Measurements from ENCODE around the gene CD99L2. TPM values are rescaled to one million over a fixed set of nuclear protein-coding genes. Genes with fewer than 3 reads are reported as not detected.

Gene CD99L2
- total RNA-seq, 1 donor from 2014 or later: 47.5 TPM

DNA sequence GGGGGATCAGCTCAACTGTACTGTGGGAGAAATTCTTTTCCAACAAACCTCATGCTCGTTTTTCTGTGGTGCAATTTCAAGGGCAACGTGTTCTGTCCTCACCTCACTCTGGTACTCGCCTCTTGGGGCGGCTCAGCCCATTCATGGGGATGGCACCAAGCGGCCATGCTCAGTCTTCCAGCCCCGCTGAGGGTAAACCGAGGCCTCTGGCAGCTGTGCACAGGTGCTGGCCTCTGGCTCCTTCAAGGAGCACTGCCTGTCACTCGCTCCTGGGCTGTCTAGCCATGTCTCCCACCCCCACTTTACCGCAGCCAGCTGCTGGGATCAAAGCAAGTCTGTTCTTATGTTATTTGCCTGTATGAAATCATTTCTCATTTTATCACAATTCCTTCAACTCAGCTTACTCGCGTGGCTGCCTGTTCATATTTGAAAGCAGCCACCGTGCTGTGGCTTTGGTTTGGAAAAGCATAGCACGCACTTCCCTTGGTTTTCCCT lies 135.1 kb downstream of the CD99L2 start:
- DNase-seq (ENCODE audit: low read depth): no peak

DNA sequence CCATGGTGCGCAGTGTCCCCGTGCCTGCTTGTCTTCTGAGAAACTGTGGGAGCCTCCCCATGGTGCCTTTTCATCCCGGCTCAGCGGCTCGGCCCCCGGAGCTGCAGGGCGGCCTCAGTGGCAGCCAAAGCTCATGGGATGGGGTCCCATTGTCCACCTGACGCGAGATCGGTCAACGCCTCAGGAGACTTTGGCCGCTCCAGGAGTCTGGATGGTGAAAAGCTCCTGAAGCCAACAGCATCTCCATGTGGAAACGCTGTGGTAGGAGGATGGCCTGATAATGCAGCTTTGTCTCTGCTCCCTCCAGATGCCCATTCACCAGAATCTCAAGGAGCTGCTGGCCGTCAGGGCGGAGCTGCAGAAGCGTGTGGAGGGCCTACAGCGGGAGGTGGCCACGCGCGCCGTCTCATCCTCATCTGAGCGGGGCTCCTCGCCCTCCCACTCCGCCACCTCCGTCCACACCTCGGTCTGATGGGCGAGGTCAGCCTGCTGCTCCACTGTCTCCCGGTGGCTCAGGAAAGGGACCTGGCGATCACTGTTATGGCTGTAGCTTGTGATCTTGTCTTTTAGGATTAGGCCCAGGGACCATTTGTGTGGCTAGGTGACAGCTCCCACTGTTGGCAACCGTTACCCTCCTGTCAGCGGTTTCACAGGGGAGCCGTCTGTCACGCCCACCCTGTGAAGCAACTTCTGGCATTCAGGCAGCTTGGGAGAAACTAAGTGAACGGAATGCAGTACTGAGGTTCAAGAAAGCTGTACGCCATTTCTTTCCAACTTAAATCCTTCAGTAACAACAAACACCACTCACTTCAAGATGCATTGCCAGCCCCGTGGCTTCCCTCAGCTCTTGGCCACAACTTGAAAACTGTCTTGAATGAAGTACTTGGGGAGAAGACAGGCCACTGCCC lies 136.0 kb downstream of the CD99L2 start:
- DNase-seq (ENCODE audit: low read depth): no peak

DNA sequence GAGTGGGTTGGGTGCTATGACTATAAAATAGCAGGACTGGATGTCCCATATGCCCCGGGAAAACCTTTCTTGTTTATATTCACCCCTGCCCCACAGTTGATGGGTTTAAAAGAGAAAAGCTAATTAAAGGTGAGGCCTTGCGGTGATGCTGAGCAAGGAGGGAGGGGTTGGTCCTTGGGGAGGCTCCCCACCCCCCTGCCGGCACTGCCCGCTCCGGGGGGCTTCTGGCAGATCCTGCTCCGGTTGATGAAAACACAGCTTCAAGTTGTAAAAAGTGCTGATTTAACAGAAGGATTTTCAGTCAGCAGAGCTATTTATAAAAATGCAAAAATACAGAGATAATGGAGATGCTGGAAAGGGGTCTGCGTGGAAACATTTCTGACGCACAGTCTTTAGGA lies 136.7 kb downstream of the CD99L2 start:
- DNase-seq (ENCODE audit: low read depth): no peak

DNA sequence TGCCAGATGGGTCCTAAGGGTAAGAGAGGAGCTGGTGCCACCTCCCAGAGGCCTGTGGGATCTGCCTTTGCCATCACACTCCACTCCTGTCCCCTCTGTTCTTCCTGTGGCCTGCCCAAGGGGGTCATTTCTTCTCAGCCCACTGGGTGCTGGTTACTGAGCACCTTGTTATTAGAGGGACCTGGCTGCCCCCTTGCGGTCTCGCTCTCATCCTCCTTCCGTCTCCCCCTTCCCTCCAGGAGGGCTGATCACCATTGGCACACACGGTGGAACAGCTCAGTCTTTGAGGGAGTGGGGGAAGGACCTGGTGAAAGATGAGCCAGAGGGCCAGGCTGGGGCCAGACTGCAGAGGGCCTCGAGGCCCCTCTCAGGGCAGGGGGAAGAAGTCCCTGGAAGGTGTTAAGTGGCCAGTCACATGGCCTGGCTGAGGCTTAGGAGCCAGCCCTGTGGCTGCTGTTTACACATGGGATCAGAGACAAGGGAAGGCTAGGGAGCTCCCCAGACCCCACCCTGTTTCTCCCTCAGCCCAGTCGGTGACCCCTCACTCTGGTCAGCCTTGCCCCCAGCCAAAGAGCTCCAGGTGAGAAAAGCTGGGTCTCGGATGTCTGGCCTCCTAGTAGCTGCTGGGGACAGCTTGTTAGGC lies 137.2 kb downstream of the CD99L2 start:
- DNase-seq (ENCODE audit: low read depth): no peak

DNA sequence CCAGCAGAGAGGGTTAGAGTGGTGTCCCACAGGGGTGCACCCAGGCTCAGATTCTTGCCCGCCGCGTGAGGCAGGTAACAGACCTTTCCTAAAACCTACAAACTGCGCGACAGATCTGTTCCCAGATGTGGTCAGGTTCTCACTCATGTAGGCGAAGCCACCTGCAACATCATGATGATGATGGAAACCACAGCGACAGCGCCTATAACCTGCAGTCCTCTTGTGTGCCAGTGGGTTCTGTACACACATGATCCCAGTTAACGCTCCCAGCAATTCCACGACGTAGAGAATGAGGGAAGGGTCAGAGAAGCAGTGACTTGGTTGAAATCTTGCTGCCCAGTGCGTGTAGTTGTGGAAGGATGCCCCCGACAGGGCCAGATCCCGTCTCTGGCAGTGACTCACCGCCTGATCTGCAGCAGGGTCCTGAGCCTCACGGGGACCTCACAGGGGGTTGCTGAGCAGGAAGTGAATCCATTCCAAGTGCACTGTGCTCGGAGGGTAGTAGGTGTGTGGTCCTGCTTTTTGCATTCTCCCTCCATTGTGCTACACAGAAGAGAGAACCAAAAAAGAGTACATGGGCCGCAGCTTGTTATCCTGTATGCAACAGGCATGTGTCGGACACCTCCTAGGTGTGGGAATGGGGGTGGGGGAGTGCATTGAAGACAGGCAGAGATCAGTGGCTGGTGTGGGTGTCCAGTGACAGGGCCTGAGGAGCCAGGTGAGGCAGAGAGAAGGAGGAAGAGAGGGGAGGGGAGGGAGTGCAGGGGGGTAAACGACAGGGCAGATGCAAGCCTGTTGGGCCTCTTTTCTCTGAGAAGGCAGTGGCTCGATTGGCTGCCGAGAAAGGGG lies 138.7 kb downstream of the CD99L2 start:
- no peak for DNase-seq (ENCODE audit: low read depth)

DNA sequence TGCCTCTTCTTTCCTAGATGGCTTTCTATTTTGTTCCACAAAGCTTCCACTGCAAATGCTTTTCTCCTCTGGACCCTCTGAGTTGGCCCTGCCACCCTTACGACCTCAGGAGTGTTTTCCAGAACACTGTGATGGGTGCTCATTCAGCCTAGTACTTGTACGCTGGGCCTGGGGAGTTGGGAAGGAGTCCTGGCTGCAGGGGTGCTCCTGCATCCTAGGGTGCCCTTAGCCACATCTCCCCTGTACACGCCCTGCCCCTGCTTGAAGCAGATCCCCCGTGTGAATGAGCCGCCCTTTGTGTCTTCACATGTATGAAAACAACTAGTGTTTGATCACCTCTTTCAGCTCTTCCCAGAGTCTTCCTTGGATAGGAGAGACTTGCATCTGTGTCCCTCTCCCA lies 141.1 kb downstream of the CD99L2 start:
- no peak for DNase-seq (ENCODE audit: low read depth)

DNA sequence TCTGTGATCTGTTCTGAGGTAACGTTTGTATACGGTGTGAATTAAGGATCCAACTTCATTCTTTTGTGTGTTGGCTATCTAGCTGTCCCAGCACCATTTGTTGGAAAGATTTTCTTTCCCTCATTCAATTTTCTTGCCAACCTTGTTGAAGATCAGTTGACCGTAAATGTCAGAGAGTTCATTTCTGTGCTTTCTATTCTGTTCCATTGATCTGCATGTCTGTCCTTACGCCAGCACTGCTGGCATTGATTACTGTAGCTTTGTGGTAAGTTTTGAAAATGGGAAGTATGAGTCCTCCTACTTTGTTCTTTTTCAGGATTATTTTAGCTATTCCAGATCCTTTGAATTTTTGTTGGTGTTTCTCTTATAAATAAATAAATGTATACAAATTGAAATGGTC lies 144.5 kb downstream of the CD99L2 start:
- DNase-seq (ENCODE audit: low read depth): no peak

DNA sequence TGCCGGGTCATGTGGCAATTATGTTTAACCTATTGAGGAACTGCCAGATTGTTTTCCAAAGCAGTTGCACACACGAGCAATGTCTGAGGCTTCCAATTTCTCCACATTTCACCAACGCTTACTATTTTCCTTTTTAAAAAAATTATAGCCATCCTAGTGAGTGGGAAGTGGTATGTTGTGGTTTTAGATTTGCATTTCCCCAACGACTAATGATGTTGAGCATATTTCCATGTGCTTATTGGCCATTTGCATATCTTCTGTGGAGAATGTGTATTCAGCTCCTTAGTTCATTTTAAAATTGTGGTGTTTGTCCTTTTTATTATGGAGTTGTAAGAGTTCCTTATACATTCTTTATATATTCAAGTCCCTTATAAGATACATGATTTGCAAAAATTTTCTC lies 145.1 kb downstream of the CD99L2 start:
- DNase-seq (ENCODE audit: low read depth): no peak

DNA sequence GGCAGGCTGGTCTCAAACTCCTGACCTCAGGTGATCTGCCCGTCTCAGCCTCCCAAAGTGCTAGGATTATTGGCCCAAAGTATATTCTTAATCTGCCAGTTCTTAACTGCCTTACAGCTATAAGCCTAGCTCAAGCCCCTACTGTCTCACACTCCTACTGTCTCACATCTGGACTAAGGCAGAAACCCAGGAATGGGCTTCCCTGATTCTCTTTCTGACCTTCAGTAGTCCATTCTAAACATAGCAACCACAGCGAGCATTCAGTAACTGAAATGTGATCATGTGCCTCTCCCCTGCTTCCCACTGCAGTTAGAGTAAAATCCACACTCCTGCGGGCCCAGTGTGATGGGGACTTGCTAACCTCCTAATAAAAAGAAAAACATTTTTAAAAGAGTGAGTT lies 146.3 kb downstream of the CD99L2 start:
- no peak for DNase-seq (ENCODE audit: low read depth)

DNA sequence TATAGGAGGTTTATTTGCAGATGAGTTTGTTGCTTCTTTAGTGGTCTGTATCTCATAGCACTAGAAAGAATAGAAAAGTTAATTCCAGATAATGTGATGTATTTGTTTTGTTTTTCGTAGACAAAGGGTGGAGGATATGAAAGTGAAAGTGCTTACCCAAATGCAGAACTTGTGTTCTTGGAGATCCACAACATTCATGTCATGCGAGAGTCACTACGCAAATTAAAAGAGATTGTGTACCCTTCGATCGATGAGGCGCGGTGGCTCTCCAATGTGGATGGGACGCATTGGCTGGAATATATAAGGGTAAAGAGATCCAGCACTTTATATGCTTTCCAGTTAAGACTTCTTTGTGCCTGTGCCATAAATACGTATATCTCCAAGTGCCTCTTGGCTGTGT lies 162.0 kb downstream of the CD99L2 start:
- DNase-seq (ENCODE audit: low read depth): no peak

DNA sequence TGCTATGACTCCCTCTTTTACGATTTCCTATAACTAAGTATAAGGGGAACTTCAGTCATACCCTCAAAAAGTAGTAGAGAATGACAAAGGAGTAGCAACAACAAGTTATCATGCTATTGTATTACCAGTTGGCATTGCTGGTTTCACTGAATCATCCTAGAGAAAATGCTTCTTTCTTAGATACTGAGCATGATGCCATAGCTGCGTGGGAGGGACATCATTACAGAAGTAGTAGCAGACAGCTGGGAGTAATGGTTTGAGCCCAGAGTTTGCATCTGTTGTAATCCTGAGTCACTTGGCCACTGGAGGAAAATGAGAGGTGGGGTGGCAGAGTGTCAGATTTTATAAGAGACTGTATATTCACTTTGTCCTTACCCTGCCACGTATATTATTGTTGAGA lies 166.7 kb downstream of the CD99L2 start:
- peak; percentile 74 for DNase-seq (ENCODE audit: low read depth)

DNA sequence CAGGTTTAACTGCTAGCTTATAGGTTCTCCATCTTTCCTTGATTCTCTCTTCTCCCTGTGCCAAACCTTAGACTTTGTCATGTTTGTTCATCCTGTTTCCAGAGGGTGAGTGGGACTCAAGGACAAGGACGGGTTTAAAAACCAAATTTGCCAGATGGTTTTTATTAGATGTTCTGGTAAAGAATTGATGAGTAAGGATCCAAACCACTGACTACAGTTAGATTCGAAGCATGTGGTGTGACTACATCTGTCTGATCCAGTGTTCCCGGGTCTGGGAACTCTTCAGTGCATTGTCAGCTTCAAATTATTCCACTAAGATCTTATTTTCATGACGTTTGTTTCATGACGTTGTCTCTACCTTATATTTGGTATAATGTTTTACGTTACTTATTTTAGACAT lies 167.7 kb downstream of the CD99L2 start:
- DNase-seq (ENCODE audit: low read depth): no peak

DNA sequence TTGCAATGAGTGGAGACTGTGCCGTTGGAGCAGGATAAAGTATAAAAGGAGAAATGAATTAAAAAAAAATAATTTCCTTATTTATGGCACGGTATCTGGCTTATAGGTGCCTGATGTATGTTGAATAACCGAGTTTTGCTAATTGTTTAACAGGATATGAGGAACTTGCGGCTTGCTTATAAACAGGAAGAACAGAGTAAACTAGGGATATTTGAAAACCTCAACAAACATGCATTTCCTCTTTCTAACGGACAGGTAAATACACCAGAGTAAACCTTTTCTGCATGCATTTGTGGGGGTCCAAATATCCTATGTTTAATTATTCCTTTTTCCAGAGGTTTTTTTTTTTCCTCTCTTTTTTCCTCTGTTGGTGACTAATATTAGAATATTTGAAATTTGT lies 168.5 kb downstream of the CD99L2 start:
- DNase-seq (ENCODE audit: low read depth): no peak

DNA sequence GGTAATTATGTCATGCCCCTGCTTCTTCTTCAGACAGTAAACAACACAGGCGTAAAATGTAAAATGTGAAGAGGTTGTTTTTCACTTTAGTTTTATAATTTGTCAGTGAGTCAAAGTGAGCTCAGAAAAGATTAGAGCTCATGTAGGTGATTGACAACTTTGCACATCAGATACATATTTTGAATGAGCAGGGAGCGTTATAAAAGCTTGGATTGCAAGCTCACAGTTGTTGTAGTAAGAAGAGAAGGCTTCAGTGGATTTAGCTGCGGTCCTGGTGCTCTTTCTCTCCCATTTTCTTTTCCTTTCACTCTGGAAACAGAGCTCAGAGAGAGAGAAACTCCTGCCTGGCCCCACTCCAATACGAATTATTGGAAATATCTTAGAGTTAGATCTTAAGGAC lies 178.8 kb downstream of the CD99L2 start:
- DNase-seq (ENCODE audit: low read depth): no peak

Other genes starting within 250 kb of the CD99L2 start
- 22.6 and 34.4 TPM in 2 replicates for gene MTMR1, start 205.3 kb downstream of the CD99L2 start, total RNA-seq
- gene HMGB3, start 84.7 kb upstream of the CD99L2 start, total RNA-seq: 16.5 and 31.6 TPM in 2 replicates

Data from renal cortical epithelial cell (primary cell).